ENCODE measurements around the gene TM4SF4.

GRCh38 chr3:149452036-149452435 is 22.5 kb upstream of the TM4SF4 start:
- TF ChIP-seq POLR2A (IDR thresholded peaks at IDR 0.05; ENCODE audit: low read length) (no peak), GATA1 (IDR thresholded peaks at IDR 0.05; ENCODE audit: low read depth, low read length) (no peak)

All from erythroblast (primary cell).